KG1 (cell line): ENCODE measurements around the gene USP4.
"Not testable (repeated sequence)": the region's sequence is repeated elsewhere in the genome, so short reads cannot be mapped to it uniquely, and the experiment has no call there.

Experiments used
- DNase-seq: peaks from one replicate; lab custom pipeline; 2025; lab: John Stamatoyannopoulos, UW

The USP4 gene

GRCh38 chr3:49352281-49352680 lies 12.4 kb upstream of the USP4 start:
- DNase-seq: no peak

DNA sequence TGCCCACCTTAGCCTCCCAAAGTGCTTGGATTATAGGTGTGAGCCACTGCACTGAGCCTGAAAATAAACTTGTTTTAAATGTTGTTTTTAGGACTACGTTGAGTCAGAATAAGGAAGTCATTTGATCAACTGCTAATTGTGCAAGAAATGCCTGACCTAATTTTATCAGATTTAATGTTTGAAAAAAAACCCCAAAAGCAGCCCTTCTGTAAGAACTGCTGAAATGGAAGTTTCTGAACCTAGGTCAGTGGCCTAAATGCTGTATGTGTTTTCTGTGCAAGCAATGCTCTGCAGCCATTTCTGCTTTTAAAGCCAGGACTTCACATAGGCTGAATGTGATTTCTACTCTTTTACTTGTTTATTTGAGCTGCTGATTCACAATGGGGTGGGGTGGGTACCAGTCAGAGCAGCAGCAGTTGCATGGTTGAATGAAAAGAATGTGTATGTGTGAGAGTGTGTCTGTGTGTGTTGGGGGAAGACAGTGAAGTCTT lies 11.7 kb upstream of the USP4 start:
- peak; percentile 37 for DNase-seq

DNA sequence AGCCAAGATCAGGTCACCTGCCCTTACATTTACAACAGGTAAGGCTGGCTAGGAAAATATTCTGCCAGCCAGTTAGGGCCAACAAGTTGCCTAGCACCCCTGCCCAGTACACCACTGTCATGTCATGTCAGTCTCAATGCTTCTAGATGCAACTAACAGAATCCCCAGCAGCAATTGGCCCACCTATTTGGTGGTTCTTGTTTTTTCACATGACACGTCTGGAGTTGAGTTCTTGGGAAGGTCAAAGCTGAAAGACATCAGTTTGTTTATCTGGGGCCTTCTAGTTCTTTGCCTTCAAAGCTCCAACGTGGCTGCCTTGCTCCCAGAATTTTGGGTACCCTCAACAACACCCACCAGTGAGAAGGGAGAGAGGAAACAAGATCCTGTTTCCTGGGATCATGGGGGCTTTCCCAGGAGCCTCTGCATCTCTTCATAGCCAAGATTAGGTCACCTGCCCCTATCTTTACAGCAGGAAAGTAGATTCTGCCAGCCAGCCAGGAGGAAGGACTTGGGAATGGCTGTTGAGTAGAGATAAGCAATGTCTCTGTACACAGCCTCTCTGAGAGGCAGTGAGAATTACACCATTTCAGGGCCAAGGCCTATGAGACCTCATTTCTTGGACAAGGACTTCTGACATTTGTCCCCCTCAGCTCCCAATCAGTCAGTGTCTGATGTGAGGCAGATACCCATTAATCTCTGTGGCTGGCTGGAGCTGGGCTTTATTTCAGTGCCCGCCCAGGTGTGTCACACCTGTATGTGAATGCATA lies 9.7 kb upstream of the USP4 start:
- no peak for DNase-seq

- not testable (repeated sequence) for DNase-seq
These were observed 8.5 kb upstream of the USP4 start for GRCh38 chr3:49348361-49348760.

DNA sequence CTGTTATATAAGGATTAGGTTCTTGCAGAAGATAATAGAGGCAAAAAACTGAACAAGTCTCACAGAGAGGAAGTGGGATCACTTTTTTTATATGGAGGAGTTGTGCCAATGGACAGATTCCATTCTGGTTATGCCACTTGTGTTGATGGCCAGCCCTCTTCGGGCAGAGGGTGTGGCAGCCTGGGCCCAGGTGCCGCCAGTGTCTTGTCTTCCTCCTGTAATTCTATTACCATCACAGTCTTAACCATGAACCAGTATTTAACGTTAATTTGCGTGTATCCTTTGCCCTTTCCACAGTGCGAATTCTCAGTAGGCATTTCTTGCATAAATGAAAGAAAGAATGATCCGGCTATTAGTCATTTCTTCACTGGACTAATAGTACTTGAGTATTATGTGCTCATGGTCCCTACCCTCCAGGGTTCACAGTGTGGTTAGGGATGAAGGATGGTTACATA lies 7.0 kb upstream of the USP4 start:
- DNase-seq: no peak

- DNase-seq: no peak
These were observed 3.3 kb upstream of the USP4 start for GRCh38 chr3:49343163-49343562.

DNA sequence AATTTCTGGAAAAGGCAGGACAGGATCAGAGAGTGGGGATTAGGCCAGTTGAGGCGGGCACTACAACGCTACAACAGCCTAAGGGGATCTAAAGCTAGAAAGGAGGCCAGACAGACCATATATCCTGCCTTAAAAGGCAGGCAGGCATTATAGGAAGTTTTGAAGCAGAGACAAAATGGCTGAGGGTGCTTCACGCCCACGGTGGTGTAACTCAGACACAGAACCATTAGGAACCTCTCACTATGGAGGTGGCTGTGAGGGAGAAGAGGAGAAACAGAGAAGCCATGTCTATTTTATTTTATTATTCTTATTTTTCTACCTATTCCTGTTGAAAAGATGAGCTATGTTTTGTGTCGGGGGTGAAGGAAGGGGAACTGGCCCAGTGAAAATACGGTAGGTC lies 2.1 kb upstream of the USP4 start:
- DNase-seq: no peak

GRCh38 chr3:49339581-49339940 lies 292 bp downstream of the USP4 start:
- DNase-seq: no peak

DNA sequence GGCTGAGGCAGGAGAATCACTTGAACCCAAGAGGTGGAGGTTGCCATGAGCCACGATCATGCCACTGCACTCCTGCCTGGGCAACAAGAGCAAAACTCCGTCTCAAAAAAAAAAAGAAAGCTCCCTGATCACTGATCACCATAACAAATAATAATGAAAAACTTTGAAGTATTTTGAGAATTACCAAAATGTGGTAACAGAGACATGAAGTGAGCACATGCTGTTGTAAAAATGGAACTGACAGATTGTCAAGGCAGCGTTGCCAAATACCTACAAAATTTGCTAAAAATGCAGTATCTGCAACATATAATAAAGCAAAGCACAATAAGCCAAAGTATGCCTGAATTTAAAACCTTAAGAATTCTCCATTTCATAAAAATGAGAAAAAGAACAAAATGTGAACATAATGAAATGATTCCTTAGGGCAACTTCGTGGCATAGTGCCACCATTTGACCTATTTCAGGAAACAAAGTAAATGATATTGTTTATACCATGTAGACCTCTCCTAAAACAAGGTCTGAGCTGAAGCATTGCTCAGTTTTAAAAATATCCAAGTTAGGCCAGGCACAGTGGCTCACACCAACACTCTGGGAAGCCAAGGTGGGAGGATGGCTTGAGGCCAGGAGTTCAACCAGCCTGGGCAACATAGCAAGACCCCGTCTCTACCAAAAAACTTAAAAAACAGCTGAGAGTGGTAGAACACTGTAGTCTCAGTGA lies 5.8 kb downstream of the USP4 start:
- no peak for DNase-seq

DNA sequence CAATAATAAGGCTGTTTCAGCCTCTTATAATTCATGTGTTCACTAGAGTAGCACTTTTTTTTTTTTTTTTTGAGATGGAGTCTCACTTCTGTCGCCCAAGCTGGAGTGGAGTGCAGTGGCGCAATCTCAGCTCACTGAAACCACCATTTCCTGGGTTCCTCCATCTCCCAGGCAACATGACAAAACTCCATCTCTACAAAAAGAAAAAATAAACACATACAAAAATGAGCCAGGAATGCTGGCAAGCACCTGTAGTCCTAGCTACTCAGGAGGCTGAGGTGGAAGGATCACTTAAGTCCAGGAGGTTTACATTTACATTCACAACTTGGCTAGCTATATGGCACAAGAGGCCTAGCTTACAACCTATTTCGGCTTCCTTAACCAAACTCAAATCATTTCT lies 6.8 kb downstream of the USP4 start:
- DNase-seq: no peak

DNA sequence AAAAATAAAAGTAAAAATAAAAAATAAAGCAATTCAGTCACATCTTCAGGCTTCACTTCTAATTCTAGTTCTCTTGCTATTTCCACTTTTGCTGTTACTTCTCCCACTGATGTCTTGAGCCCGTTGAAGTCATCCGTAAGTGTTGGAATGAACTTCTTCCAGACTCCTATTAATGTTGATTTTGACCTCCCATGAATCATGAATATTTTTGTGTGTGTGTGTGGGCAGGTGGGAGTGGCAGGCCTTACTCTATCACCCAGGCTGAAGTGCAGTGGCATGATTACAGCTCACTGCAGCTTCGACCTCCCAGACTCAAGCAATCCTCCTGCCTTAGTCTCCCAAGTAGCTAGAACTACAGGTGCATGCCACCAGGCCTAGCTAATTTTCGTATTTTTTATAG lies 10.7 kb downstream of the USP4 start:
- DNase-seq: no peak

- not testable (repeated sequence) for DNase-seq
These were observed 11.5 kb downstream of the USP4 start for GRCh38 chr3:49328350-49328749.

DNA sequence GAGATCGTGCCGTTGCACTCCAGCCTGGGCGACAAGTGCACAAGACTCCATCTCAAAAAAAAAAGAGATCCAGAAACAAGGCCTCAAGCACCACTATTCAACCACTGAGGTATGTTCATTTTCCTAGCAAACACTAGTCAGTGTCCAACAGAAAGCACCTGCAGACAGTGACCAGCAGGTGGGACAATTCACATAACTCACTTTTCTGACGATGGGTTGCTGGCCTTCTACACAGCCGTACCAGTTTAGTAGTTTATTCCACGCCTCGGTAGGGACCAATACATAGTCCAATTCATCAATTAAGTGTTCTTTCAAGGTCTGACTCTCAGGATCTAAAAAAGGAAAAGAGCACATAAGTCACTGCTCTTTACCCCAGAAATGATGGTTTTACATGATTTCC lies 12.4 kb downstream of the USP4 start:
- DNase-seq: no peak

GRCh38 chr3:49324768-49325167 lies 15.1 kb downstream of the USP4 start:
- no peak for DNase-seq

DNA sequence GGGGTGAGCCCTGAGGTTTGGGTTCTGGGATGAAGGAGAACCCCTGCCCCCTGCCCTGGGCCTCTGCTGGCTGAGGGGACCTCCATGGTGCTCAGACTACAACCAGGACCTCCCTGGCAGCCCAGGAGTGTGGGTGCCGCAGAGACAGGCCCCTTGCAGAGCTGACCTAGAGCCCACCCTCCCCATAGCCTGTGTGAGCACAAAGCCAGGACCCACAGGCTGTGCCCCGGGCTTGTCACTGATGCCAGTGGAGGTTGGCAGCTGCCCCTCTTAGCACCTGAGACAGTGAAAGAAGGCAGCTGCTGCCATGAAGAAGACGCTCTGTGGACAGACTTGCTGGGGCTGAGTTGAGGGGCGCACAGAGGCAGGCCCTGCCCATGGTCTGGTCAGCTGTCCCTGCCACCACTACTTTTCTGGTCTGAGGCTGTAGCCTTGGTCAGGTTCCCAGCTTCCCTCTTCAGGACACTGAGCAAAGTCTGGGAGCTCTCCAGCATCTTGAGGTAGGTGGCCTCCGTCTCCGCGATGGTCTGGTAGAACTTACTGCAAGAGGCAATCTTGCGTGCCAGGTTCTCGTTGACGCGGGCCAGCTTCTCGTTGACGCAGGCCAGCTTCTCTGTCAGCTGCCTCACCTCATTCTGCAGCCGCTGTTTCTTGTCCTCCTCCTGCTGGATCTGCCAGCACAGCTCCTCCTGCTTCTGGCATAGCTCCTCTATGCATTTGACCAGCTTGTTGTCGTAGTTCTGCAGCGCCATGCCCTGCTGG lies 23.0 kb downstream of the USP4 start:
- no peak for DNase-seq

DNA sequence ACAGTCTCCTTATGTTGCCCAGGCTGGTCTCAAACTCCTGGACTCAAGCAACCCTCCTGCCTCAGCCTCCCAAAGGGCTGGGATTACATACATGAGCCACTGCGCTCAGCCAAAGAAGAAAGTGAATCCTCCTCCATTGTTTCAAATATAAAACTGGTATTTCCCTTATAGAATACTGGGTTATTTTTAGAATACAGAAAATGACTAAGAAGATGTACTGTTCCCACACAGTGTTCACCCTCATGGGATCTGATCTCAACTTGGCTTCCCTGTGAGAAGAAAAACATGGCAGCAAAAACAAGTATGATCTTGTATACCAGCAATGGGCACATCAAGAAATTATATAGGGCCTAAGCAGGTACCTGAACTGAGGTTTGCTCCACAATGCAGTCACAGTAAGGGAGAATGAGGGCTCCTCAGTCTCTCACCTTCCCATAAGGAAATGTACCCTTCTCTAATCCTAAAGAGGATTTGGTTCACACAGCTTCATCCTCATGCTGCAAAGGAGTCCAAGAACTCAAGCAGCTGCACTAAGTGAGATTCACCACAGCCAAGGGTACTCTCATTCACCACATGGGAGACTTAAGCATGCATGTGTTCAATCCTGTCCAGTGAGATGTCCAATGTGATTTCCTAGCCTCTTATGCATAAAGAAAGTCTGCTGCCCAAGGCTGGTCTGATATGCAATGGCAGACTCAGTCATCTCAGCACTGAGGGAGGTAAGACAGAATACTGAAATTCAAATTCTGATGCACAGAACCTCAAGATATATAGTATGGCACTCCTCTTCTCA lies 25.8 kb downstream of the USP4 start:
- no peak for DNase-seq

DNA sequence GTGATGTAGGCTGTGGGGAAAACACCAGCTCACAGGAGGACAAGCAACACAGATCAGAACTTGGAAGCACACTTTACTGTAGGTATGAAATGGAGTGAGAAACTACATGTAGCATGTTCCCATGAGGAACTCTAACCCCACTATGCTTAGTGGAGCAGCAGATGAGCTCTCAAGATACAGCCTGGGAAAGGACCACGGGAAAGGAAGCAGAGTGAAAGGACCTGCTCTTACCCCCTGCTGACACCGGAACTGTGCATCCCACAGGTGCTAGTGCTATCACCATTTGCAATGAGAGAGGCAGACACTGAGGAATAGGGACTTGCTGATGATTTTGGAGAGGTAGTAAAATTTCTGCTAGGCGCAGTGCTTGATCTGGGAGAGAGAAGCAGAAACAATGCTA lies 28.6 kb downstream of the USP4 start:
- no peak for DNase-seq

DNA sequence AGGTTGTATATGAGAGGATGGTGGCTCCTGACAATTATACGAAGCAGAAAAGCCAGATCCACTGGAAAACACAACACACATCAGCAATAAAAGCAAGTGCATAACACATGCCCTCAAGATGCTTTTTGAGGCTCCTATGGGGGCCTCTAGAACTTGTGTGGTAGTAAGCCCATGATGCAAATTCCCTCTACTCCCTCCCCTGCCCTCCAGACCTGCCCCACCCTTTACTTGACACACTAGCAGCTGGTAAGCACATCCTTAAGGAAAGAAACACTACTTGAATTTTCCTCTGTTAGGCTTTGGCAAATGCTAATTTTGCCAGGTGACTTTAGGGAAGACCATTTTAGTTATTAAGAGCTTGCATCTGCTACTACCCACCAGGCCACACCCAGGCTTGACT lies 29.2 kb downstream of the USP4 start:
- DNase-seq: no peak

DNA sequence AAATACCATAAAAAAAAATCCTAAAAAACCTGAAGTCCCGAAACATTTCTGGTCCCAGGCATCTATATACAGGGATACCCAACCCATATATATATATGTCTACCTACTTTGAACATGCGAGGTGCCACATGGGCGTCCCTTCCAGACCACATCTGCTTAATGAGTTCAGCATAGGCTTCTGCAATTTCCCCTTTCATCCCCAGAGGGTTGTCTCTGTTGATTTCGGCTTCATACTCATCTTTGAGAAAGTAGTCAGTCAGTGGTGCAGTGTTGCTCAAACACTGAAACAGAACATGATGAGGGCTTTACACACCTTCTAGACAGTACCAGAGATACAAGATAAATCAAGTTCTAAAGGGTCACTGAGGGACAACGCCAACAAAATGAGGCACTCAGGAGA lies 34.2 kb downstream of the USP4 start:
- DNase-seq: no peak

- no peak for DNase-seq
These were observed 37.2 kb downstream of the USP4 start for GRCh38 chr3:49302613-49303012.

DNA sequence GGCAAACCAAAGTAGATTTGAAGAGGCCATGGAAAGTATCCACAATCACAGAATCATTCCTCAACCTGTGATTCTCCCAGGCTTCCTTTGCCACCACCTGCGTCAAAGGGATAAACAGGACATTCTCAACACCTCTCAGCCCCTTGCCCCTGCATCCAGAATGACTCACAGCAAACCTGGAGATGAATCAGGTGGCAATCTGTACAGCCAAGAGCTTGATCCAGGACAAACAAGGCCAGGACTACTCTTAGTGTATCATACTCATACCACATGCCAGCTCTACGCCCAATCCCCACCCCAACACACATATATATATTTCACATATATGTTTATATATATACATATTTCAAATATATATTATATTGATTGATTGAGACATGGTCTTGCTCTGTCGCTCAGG lies 39.3 kb downstream of the USP4 start:
- no peak for DNase-seq

DNA sequence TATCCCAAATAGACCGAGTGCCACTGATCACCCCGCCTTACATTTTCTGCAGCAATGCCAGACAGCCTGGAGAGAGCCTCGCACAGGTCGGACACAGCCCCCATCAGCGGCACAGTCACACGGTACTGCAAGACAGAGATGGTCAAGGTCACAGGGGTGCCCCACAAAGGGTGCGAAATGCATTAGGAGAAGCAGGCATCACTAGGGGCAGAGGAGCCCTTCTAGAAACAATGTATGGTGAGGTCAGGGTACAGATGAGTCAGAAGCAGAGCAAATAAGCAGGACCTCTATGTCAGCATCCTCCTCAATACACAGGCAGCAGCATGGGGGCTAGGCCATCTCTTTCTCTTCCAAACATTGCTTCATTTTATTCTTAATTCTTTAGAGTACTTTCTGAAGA lies 41.3 kb downstream of the USP4 start:
- no peak for DNase-seq
